Measurements from ENCODE around the gene HLA-DRB5.
"Not testable (repeated sequence)": the region's sequence is repeated elsewhere in the genome, so short reads cannot be mapped to it uniquely, and the experiment has no call there.

Gene HLA-DRB5

GRCh38 chr6:32472781-32473375 lies 57.2 kb downstream of the HLA-DRB5 start:
- H3K4me3 ChIP-seq (ENCODE audit: low read length), result peak overlapping the region; percentile 28; the same call in 1 of the 2 replicates
- TF ChIP-seq ZNF274 (IDR thresholded peaks at IDR 0.05; ENCODE audit: low read depth, low read length), result no peak

- not testable (repeated sequence) for H3K4me3 ChIP-seq (ENCODE audit: low read length)
These were observed 62.2 kb downstream of the HLA-DRB5 start for GRCh38 chr6:32467743-32468503.

All from GM08714 (cell line).